Heart left ventricle (tissue), 16 donors: ENCODE results near the gene TGFBR3. TPM values are rescaled to one million over a fixed set of nuclear protein-coding genes. Genes with fewer than 3 reads are reported as not detected.

Source experiments
- ATAC-seq, 4 donors: fragments of 200-7000 bp; cut with Tn5 transposase; one replicate each; pipeline ENCODE4 v1.9.1; 2020 to 2022; ENCODE audit warnings: moderate library complexity in 4 of 4, mild to moderate bottlenecking in 3 of 4, moderate number of reproducible peaks in 1 of 4
- DNase-seq, 5 donors: peaks; one replicate each; pipeline ENCODE4 v3.0.0-alpha.2; 2020
- H3K27ac ChIP-seq, 12 donors: fragments of 200-600 bp; sonication (generic) in 4 of 12; one replicate each; pipeline versions ENCODE4 v1.5.0 to v1.8.0; 2016 to 2022; ENCODE audit warnings: mild to moderate bottlenecking in 2 of 12
- H3K27me3 ChIP-seq, 9 donors: fragments of 200-600 bp; sonication (generic) in 2 of 9; one replicate each; pipeline versions ENCODE4 v1.5.1 to v1.8.0; 2016 to 2022; ENCODE audit warnings: mild to moderate bottlenecking in 3 of 9
- H3K36me3 ChIP-seq, 9 donors: fragments of 200-600 bp; sonication (generic) in 2 of 9; one replicate each; pipeline versions ENCODE4 v1.5.0 to v1.8.0; 2018 to 2022; ENCODE audit warnings: mild to moderate bottlenecking in 2 of 9
- H3K4me1 ChIP-seq, 12 donors: fragments of 200-600 bp; sonication (generic) in 4 of 12; one replicate each; pipeline versions ENCODE4 v1.5.0 to v1.8.0; 2016 to 2022; ENCODE audit warnings: mild to moderate bottlenecking in 3 of 12
- H3K4me3 ChIP-seq, 12 donors: fragments of 200-600 bp; sonication (generic) in 4 of 12; one replicate each; pipeline versions ENCODE4 v1.5.0 to v1.8.0; 2017 to 2022; ENCODE audit warnings: mild to moderate bottlenecking in 9 of 12, moderate library complexity in 4 of 12
- H3K9me3 ChIP-seq, 12 donors: fragments of 200-600 bp; sonication (generic) in 4 of 12; one replicate each; pipeline versions ENCODE4 v1.5.0 to v1.8.0; 2016 to 2022; ENCODE audit warnings: mild to moderate bottlenecking in 1 of 12
- POLR2A ChIP-seq, 2 donors: fragments of 450-650 bp; IDR thresholded peaks; one replicate each; pipeline ENCODE4 v1.6.1; 2017; ENCODE audit warnings: antibody characterized with exemption in 2 of 2, mild to moderate bottlenecking in 2 of 2, moderate library complexity in 2 of 2
- WGBS, 4 donors: extraction: QIAGEN DNeasy Blood & Tissue Kit in 2 of 4; methylation state at CpG; one replicate each; pipeline versions ENCODE4 v1.1.5 to v1.1.7; 2013 to 2018; 5-methylcytosine and 5-hydroxymethylcytosine counted together
- intact Hi-C, 10 donors: fragments of 100-400 bp; cut with DNase I; formaldehyde crosslinking; loops; one replicate each; pipeline versions ENCODE4 v1.11.1 to v1.14.2; 2022
- polyA plus RNA-seq, 2 donors: library from polyadenylated mRNA; stranded (reverse); fragments of 200-250 nt; gene quantifications; one replicate each; pipeline ENCODE4 v1.2.3, GENCODE V29; 2013
- total RNA-seq, 9 donors: library from RNA; depleted of rRNA in 2 of 9; stranded (reverse); fragments of >200 nt in 2 of 9; fragmentation: NEBNext Ultra II Directional in 3 of 9; extraction: Animal tissue kit (Norgen Biotek cat#: 25700) in 3 of 9; gene quantifications; one replicate each; pipeline versions ENCODE4 v1.1.0 to v1.2.4, GENCODE V29; 2016 to 2023
- TF ChIP-seq, protein P1 (sequence below), 12 donors: fragments of 200-600 bp; sonication (generic) in 4 of 12; IDR thresholded peaks; one replicate each; pipeline versions ENCODE4 v1.5.0 to v1.8.0; 2018 to 2022; ENCODE audit warnings: antibody characterized with exemption in 12 of 12, mild to moderate bottlenecking in 5 of 12
- donor health status: ischemic (EF 13 %, LVEDD 7.1; RV severe dilation, severe dysfunction).
- donor health status: healthy with polysubstance abuse.
- donor health status: DM: no; HTN: yes; CAD: no.
- donor health status: DM: no; HTN: no; CAD: no.
- donor health status: ischemic (EF 25% LVEDD 6.9; RV normal size, moderate dysfunction).
- donor health status: ischemic (EF 25% LVEDD 5.7; RV mildly dilated, moderate dysfunction).
- donor health status: healthy.
- donor health status: DM: yes; HTN: yes; CAD: no.
- donor health status: ischemic (EF 35%, LVEDD 5.7; RV mildly dilated, moderate dysfunction).
- donor health status: nonischemic (EF 11% LVEDD 7.7; RV severe dilation, severe dysfunction).
- donor health status: DM: yes; HTN: yes; CAD: no.
- donor health status: PGD.
- donor health status: ischemic (EF 29% LVEDD 5.4; RV normal size, mild dysfunction).
- donor health status: nonischemic (EF 23%, LVEDD 6.1; RV moderate dilation, normal function).

The TGFBR3 gene
- total and polyA plus RNA-seq, 11 donors, result 6.9 to 51.8 (median 22.7) TPM

DNA sequence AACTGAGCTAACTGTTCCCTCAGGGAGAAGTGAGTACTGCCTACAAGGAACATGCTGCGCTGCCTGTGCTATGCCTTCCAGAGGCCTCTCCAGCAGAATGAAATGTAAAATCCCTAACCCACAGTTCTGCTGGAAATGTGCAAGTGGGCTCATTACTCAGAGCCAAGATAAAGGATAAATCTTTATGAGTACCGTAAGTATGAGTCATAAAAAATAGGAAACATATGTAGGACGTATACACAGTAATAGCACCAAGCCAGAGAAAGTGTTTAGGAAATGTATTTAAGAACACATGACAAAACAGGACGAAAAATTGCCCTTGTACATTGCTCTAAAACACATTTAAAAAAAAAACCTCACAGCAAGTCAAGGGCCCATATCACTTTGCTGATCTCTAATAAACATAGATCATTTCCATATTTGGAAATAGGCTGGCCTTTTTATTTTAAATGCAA, 104.6 kb downstream of the TGFBR3 start:
- H3K4me3 ChIP-seq, result no peak overlapping the region
- H3K36me3 ChIP-seq, result no peaks in the 10 kb centered on the region
- 64 to 74% (median 72%) methylated on average over 4 of the region's 4 CpGs for WGBS, 4 donors
- H3K27ac ChIP-seq, result peak overlapping the region in 10 of 12 donors; percentile 9 to 65 (median 46)
- H3K27me3 ChIP-seq, result no peaks in the 10 kb centered on the region
- no peak for DNase-seq
- no peak for ATAC-seq
- H3K4me1 ChIP-seq, result peaks cover 0 to 63% (median 31%) of the 10 kb centered on the region in 12 donors
- TF ChIP-seq, protein P1, sequence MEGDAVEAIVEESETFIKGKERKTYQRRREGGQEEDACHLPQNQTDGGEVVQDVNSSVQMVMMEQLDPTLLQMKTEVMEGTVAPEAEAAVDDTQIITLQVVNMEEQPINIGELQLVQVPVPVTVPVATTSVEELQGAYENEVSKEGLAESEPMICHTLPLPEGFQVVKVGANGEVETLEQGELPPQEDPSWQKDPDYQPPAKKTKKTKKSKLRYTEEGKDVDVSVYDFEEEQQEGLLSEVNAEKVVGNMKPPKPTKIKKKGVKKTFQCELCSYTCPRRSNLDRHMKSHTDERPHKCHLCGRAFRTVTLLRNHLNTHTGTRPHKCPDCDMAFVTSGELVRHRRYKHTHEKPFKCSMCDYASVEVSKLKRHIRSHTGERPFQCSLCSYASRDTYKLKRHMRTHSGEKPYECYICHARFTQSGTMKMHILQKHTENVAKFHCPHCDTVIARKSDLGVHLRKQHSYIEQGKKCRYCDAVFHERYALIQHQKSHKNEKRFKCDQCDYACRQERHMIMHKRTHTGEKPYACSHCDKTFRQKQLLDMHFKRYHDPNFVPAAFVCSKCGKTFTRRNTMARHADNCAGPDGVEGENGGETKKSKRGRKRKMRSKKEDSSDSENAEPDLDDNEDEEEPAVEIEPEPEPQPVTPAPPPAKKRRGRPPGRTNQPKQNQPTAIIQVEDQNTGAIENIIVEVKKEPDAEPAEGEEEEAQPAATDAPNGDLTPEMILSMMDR (IDR thresholded peaks at IDR 0.05), result no peak
- TF ChIP-seq POLR2A (IDR thresholded peaks at IDR 0.05), result no peak
- no peaks in the 10 kb centered on the region for H3K9me3 ChIP-seq
- intact Hi-C loops, result loop anchor here in 1 of 10 donors (10.0 kb wide), 1 partner anchor 103 kb away; the partner anchor contains the start of gene TGFBR3

DNA sequence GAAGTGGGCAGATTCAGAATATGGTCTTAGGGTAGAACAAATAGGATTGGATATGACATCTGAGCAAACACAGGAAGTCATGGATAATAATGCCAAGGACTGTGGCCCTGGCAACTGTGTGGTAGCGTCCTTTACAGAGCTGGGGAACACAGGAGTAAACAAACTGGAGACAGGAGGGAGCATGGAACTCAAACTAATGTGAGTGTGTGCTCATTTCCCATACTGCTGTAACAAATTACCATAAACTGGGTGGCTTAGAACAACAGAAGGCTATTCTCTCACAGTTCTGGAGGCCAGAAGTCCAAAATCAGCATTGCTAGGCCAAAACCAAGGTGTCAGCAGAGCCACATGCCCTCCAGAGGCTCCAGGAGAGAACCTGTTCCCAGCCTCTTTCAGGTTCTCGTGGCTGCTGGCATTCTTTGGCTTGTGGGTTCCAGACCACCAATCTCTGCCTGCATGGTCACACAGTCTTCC, 106.4 kb downstream of the TGFBR3 start:
- Histone ChIP-seq H3K4me1 (peaks cover 0 to 55% (median 30%) of the 10 kb centered on the region in 12 donors), H3K27ac (peak overlapping the region in 1 of 12 donors; percentile 18), H3K9me3 (no peaks in the 10 kb centered on the region), H3K4me3 (no peak overlapping the region), H3K36me3 (no peaks in the 10 kb centered on the region), H3K27me3 (no peaks in the 10 kb centered on the region)
- intact Hi-C loops, result loop anchor here in 1 of 10 donors (10.0 kb wide), 1 partner anchor 105 kb away; the partner anchor contains the start of gene TGFBR3
- DNase-seq, result no peak
- no peak for ATAC-seq
- 83 to 94% (median 84%) methylated on average over 2 of the region's 2 CpGs for WGBS, 4 donors
- TF ChIP-seq POLR2A (IDR thresholded peaks at IDR 0.05), result no peak
- TF ChIP-seq, protein P1 (IDR thresholded peaks at IDR 0.05), result no peak

GRCh38 chr1:91778964-91779363, 107.0 kb downstream of the TGFBR3 start:
- Histone ChIP-seq H3K27ac (peak overlapping the region in 1 of 12 donors; percentile 18), H3K27me3 (no peaks in the 10 kb centered on the region), H3K4me1 (peaks cover 0 to 49% (median 24%) of the 10 kb centered on the region in 12 donors), H3K9me3 (no peaks in the 10 kb centered on the region), H3K4me3 (no peak overlapping the region), H3K36me3 (no peaks in the 10 kb centered on the region)
- WGBS, 4 donors, result 58 to 74% (median 64%) methylated on average over 5 of the region's 5 CpGs
- intact Hi-C loops, result no loop called here
- TF ChIP-seq, protein P1 (IDR thresholded peaks at IDR 0.05), result no peak
- TF ChIP-seq POLR2A (IDR thresholded peaks at IDR 0.05), result no peak
- no peak for DNase-seq
- ATAC-seq, result peak in 2 of 4 donors; percentile 35 to 39

GRCh38 chr1:91777630-91778300, 108.2 kb downstream of the TGFBR3 start:
- H3K27me3 ChIP-seq, result no peaks in the 10 kb centered on the region
- DNase-seq, result no peak
- H3K9me3 ChIP-seq, result no peaks in the 10 kb centered on the region
- intact Hi-C loops, result no loop called here
- no peak for TF ChIP-seq POLR2A (IDR thresholded peaks at IDR 0.05)
- TF ChIP-seq, protein P1 (IDR thresholded peaks at IDR 0.05), result no peak
- no peak overlapping the region for H3K4me3 ChIP-seq
- no peaks in the 10 kb centered on the region for H3K36me3 ChIP-seq
- WGBS, 4 donors, result 50 to 72% (median 62%) methylated on average over 10 of the region's 10 CpGs
- H3K4me1 ChIP-seq, result peaks cover 0 to 37% (median 16%) of the 10 kb centered on the region in 12 donors
- H3K27ac ChIP-seq, result no peak overlapping the region
- ATAC-seq, result peak in 1 of 4 donors; percentile 50
